GM12864 (cell line): Measurements from ENCODE around the gene ZNF20.
"Not testable (repeated sequence)": the region's sequence is repeated elsewhere in the genome, so short reads cannot be mapped to it uniquely, and the experiment has no call there.

Experiments used
- DNase-seq: peaks from one replicate; pipeline ENCODE4 v3.0.0-alpha.2; 2011; ENCODE audit warnings: low read depth
- H3K4me3 ChIP-seq: 2 replicates; pipeline ENCODE4 v1.5.1; 2011; ENCODE audit warnings: mild to moderate bottlenecking, low read depth, low read length, control low read depth
- TF ChIP-seq, protein P1 (sequence below): IDR thresholded peaks from 2 replicates; pipeline ENCODE4 v1.5.1; 2011; ENCODE audit warnings: low read depth, mild to moderate bottlenecking, moderate library complexity, low read length, control low read depth, inconsistent platforms; ENCODE audit errors: missing control alignments

The ZNF20 gene

DNA sequence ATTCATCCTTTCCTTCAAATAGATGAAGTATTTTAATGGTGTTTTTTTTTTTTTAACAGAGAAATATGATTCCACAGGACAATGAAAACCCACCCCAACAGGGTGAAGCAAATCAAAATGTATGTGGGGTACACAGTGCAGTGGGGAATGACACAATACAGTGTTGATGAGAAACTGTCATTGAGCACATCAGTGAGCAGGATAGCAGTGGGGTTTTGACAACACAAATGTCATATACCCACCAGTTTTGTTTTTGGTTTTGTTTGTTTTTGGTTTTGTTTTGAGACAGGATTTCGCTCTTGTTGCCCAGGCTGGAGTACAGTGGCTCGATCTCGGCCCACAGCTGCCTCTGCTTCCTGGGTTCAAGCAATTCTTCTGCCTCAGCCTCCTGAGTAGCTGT is 46.4 kb downstream of the ZNF20 start:
- no peak overlapping the region for H3K4me3 ChIP-seq
- TF ChIP-seq, protein P1, sequence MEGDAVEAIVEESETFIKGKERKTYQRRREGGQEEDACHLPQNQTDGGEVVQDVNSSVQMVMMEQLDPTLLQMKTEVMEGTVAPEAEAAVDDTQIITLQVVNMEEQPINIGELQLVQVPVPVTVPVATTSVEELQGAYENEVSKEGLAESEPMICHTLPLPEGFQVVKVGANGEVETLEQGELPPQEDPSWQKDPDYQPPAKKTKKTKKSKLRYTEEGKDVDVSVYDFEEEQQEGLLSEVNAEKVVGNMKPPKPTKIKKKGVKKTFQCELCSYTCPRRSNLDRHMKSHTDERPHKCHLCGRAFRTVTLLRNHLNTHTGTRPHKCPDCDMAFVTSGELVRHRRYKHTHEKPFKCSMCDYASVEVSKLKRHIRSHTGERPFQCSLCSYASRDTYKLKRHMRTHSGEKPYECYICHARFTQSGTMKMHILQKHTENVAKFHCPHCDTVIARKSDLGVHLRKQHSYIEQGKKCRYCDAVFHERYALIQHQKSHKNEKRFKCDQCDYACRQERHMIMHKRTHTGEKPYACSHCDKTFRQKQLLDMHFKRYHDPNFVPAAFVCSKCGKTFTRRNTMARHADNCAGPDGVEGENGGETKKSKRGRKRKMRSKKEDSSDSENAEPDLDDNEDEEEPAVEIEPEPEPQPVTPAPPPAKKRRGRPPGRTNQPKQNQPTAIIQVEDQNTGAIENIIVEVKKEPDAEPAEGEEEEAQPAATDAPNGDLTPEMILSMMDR, result no peak
- no peak for DNase-seq

DNA sequence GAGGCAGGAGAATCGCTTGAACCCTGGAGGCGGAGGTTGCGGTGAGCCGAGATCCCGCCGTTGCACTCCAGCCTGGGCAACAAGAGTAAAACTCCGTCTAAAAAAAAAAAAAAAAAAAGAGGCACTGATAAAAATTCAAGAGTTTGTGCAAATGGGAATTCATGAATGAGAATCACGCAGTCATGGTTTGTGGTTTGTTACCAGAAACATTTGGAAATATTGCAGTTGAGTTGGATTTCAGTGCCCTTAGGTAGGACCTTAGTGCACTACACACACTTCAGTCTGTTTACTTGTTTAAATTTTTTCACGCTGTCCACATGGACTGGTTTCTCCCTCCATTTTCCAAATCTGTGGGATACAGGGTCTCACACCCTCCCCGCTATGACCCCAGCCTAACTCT is 47.2 kb downstream of the ZNF20 start:
- TF ChIP-seq, protein P1, result no peak
- no peak for DNase-seq
- peak overlapping the region; percentile 75 for H3K4me3 ChIP-seq

DNA sequence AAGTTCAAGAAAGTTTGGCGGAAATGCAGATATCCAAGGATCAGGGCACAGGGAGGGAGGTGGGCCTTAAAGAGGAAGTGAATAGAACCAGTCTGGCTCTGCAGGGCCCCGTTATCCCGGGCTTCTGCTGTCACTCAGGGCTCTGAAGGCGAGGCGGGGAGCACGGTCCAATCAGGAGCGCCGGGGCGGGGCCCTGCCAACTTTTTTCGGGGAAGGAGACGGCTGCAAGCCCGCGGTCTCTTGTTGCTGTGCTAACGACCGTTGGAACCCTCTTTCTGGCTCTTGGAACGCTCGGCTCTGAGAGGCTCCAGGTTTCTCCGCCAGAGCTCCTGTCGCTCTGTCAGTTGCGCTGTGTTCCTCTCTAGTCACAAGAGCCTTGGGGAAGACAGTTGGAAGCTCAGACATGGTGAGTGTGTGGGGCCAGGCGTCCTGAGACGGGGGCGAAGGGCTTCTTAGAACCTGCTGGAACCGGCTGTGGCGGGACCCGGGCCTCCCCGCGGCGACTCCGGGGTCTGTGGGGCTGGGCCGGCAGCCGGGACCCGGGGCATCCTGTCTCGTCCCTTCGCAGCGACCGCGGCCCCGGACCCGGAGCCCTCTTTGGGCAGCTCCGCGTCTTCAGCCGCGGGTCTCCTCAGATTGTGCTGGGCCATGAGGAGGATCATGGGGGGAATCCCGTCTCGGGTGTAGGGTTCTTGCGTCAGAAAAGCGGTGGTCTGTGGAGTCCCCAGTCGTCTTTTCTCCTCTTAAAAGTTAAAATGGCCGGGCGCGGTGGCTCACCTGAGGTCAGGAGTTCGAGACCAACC is 47.9 kb downstream of the ZNF20 start:
- peak; percentile 53 for DNase-seq

DNA sequence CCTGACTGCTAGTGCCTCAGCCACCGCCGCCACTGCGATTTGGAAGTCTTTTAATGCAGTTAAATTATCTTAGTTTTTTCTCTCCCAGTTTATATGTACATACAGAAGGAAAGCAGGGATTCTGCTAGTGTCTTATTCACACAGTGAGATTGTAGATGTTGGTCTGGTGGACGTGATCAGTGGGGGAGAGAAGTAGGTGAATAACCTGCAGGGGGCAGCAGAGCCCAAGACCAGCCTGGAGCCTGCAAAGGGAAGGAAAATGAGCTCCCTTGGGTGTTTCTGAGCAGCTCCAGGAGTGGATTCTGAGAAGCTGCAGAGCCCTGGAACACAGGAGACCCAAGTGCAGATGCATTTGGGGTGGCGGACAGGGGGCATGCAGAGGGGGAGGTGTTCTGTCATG is 49.3 kb downstream of the ZNF20 start:
- DNase-seq, result peak; percentile 41
- no peak overlapping the region for H3K4me3 ChIP-seq
- TF ChIP-seq, protein P1, result peak; percentile 77

More for the DNA sequence above, 47.9 kb downstream of the ZNF20 start:
- peak overlapping the region; percentile 75 for H3K4me3 ChIP-seq
- TF ChIP-seq, protein P1, result no peak

DNA sequence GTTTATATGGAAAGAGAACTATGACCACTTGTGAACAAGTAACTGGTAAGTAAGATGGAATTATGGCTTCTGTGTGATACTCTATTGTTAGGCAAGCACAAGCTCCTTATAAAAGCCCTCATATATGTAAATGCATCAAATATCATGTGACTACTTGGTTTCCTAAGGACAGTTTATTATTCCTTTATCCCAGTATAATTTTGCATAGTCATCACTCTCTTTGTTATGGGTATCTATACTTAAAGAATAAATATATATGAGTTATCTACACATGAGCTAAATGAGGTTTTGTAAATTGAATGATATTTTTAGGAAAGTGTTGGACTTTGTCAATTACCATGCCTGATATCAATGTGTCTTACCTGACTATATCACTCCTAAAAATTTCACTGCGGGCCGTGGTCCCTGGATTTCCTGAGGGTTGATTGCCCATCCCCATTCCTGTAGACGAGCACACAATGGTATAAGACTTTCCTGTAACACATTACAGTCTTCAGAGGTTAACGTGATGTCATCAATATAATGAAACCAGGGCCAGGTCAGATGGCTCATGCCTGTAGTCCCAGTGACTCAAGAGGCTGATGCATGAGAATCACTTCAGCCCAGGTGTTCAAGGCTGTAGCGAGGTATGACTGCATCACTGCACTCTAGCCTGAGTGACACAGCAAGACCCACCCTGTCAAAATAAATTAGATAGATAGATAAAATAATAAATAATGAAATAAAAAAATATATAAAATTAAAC is 54.9 kb downstream of the ZNF20 start:
- no peak overlapping the region for H3K4me3 ChIP-seq
- DNase-seq, result no peak
- TF ChIP-seq, protein P1, result no peak

DNA sequence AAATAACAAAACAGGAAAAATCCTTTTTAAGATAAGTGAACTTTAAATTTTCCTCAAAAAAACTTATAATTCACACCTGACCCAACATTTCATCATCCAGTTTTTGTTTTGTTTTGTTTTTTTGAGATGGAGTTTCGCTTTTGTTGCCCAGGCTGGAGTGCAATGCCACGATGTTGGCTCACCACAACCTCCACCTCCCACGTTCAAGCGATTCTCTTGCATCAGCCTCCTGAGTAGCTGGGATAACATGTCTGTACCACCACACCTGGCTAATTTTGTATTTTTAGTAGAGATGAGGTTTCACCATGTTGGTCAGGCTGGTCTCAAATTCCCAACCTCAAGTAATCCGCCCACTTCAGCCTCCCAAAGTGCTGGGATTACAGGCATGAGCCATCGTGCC is 56.8 kb downstream of the ZNF20 start:
- H3K4me3 ChIP-seq, DNase-seq: not testable (repeated sequence)
